AG04450 (cell line): ENCODE data around the gene ZNF433. TPM values are rescaled to one million over a fixed set of nuclear protein-coding genes. Genes with fewer than 3 reads are reported as not detected.

Experiments
- CTCF ChIA-PET: fragments of 300-600, 350-600 bp; formaldehyde crosslinking; extraction: SDS; loops from one replicate; lab custom pipeline; 2022; ENCODE audit warnings: antibody characterized with exemption, inconsistent platforms; lab: Charles Lee
- POLR2A ChIA-PET: fragments of 350-600 bp; formaldehyde crosslinking; extraction: SDS; loops from one replicate; lab custom pipeline; 2021; ENCODE audit warnings: antibody characterized with exemption, inconsistent platforms; lab: Yijun Ruan, JAX
- DNase-seq: peaks from one replicate; pipeline ENCODE4 v3.0.0-alpha.2; 2011; ENCODE audit warnings: low read depth, low spot score
- H3K27ac ChIP-seq: one replicate; pipeline ENCODE4 v1.5.1; 2012; ENCODE audit warnings: low read depth, low read length, control low read depth
- H3K27me3 ChIP-seq: one replicate; pipeline ENCODE4 v1.6.0; 2012; ENCODE audit warnings: low read length; ENCODE audit not compliant: control insufficient read depth, insufficient read depth
- H3K4me3 ChIP-seq: 2 replicates; pipeline ENCODE4 v1.5.1; 2011; ENCODE audit warnings: mild to moderate bottlenecking, low read depth, low read length, control low read depth
- H3K9me3 ChIP-seq: 2 replicates; pipeline ENCODE4 v1.5.1; 2012; ENCODE audit warnings: low read length; ENCODE audit not compliant: control insufficient read depth, insufficient read depth
- polyA plus RNA-seq: library from polyadenylated mRNA; depleted of rRNA; stranded (reverse); fragments of >200 nt; gene quantifications from 2 replicates; pipeline ENCODE4 v1.2.3, GENCODE V29; 2011; rRNA removed
- small RNA-seq: library from RNA; depleted of rRNA; stranded (forward); fragments of <200 nt; gene quantifications from one replicate; pipeline ENCODE3, GENCODE V24; 2012; ENCODE audit warnings: low read depth; ENCODE audit not compliant: insufficient read length
- TF ChIP-seq, protein P1 (sequence below): IDR thresholded peaks from 2 replicates; pipeline ENCODE4 v1.5.1; 2011; ENCODE audit warnings: low read depth, low read length, control low read depth, inconsistent platforms

The ZNF433 gene
- polyA plus RNA-seq, 1 experiment = 5.6 TPM

DNA sequence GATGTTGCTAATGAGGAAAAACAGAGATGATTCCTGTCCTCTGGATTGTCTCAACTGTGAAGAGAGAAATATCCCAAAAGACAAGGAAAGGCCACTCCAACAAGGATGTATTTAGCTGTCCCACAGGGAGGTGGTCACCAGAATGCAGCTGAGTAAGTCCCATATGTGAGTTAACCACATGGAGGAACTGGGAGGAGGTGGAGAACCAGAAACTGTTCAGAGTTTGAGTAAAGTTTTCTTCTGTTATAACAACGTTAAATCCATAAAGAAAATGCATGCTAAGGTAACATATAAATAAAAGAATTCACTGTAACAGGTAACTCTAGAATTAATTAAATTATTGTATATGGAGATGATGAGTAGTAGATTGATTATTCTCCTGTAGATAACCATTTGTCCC is 65.3 kb downstream of the ZNF433 start:
- CTCF ChIA-PET = no interaction called here
- no peak for DNase-seq
- Histone ChIP-seq H3K27ac (no peak overlapping the region), H3K9me3 (peaks cover 3% of the 10 kb centered on the region; the same call in 1 of the 2 replicates), H3K4me3 (no peak overlapping the region), H3K27me3 (no peaks in the 10 kb centered on the region)
- TF ChIP-seq, protein P1, sequence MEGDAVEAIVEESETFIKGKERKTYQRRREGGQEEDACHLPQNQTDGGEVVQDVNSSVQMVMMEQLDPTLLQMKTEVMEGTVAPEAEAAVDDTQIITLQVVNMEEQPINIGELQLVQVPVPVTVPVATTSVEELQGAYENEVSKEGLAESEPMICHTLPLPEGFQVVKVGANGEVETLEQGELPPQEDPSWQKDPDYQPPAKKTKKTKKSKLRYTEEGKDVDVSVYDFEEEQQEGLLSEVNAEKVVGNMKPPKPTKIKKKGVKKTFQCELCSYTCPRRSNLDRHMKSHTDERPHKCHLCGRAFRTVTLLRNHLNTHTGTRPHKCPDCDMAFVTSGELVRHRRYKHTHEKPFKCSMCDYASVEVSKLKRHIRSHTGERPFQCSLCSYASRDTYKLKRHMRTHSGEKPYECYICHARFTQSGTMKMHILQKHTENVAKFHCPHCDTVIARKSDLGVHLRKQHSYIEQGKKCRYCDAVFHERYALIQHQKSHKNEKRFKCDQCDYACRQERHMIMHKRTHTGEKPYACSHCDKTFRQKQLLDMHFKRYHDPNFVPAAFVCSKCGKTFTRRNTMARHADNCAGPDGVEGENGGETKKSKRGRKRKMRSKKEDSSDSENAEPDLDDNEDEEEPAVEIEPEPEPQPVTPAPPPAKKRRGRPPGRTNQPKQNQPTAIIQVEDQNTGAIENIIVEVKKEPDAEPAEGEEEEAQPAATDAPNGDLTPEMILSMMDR = no peak
- POLR2A ChIA-PET = no interaction called here

DNA sequence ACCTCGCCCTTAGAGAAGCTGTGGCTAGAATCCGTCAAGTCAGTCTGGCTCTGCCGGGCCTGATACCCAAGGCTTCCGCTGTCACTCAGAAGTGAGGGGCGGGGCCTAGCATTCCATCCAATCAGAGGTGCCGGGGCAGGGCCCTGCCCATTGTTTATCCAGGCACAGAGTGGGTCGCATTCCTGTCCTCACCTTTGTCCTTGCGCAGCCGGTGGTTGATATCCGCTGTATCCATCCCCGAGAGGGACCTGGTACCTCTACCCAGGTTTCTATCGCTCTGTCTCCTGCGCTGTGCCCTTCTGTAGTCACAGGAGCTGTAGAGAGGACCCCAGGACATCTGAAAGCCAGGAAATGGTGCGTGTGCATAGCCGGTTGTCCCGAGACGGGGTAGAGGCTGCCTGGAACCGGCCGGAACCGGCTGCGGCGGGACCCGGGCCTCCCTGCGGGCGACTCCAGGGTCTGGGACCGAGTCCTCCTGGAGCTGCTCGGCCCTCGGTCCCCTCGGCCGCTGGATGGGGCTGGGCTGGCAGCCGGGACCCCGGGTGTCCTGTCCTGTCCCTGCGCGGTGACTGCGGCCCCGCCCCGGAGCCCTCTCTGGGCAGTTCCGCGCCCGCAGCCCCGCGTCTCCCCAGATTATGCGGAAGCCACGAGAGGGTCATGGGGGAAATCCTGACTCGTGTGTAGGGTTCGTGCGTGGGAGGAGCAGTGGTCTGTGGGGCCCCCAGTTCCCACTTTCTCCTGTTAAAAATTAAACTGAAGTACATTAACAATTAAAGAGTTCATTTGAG is 70.4 kb downstream of the ZNF433 start, which contains the start of gene ZNF763:
Gene ZNF763, plus strand, starts transcription at position 183 of the 788 bp plus-strand sequence. Its CDS starts 169 bp downstream, at position 352.
- H3K9me3 ChIP-seq = peaks cover 2% of the 10 kb centered on the region; the same call in 1 of the 2 replicates
- TF ChIP-seq, protein P1 = no peak; the same call in 1 of the 2 replicates
- DNase-seq = no peak
- ChIA-PET POLR2A (interaction anchor here (1.0 kb wide), 1 partner anchor 22 kb away, joined by 3 read pairs; no protein-coding TSS in a partner anchor), CTCF (interaction anchor here (0.5 to 3.7 kb wide), 2 partner anchors 22 to 24 kb away, joined by 3 to 32 read pairs; no protein-coding TSS in a partner anchor)
- no peaks in the 10 kb centered on the region for H3K27me3 ChIP-seq
- peak within 1 kb of the TSS; percentile 70 for H3K27ac ChIP-seq
- peak within 1 kb of the TSS; percentile 84 for H3K4me3 ChIP-seq

Small RNAs within 50 kb of the gene (small RNA-seq; reads per million reads assigned to genes)
- not detected for gene RNA5SP464
- gene RNA5SP465 = not detected
- not detected for gene RNA5SP466

Other genes starting within 250 kb of the ZNF433 start
- gene ZNF491, start 237.2 kb downstream of the ZNF433 start, polyA plus RNA-seq = 2.1 and 2.2 TPM in 2 replicates
- gene ZNF440, start 221.4 kb downstream of the ZNF433 start, polyA plus RNA-seq = 4.9 and 6.3 TPM in 2 replicates
- gene ZNF439, start 187.0 kb downstream of the ZNF433 start, polyA plus RNA-seq = 5.3 and 7.0 TPM in 2 replicates
- 4.5 and 5.5 TPM in 2 replicates for gene ZNF69, start 147.9 kb downstream of the ZNF433 start, polyA plus RNA-seq
- 6.6 and 8.4 TPM in 2 replicates for gene ZNF700, start 110.6 kb downstream of the ZNF433 start, polyA plus RNA-seq
- gene ZNF763, start 70.6 kb downstream of the ZNF433 start, polyA plus RNA-seq = 2.1 and 3.0 TPM in 2 replicates
- gene ZNF878, start 17.3 kb upstream of the ZNF433 start, polyA plus RNA-seq = 0.12 and 0.15 TPM in 2 replicates
- gene ZNF844, start 29.1 kb upstream of the ZNF433 start, polyA plus RNA-seq = 4.5 and 6.9 TPM in 2 replicates
- gene ZNF20, start 104.7 kb upstream of the ZNF433 start, polyA plus RNA-seq = 2.4 and 2.7 TPM in 2 replicates
- 3.3 and 3.4 TPM in 2 replicates for gene ZNF625, start 121.1 kb upstream of the ZNF433 start, polyA plus RNA-seq
- 3.5 and 4.0 TPM in 2 replicates for gene ZNF136, start 127.4 kb upstream of the ZNF433 start, polyA plus RNA-seq